Transverse colon (tissue), 4 donors: ENCODE data around the gene TRIM56. TPM values are rescaled to one million over a fixed set of nuclear protein-coding genes. Genes with fewer than 3 reads are reported as not detected.
A peak's percentile ranks its signal among the peaks of the same experiment; 100 is the strongest.
"Not testable (repeated sequence)": the region's sequence is repeated elsewhere in the genome, so short reads cannot be mapped to it uniquely, and the experiment has no call there.

Experiments used
- DNase-seq: peaks from one replicate; pipeline ENCODE4 v3.0.0-alpha.2; 2019
- H3K27ac ChIP-seq, 4 donors: fragments of 200-600 bp; sonication (generic); 2 replicates each; pipeline ENCODE4 v1.5.1; 2016 to 2018; ENCODE audit warnings: inconsistent platforms in 4 of 4
- H3K27me3 ChIP-seq: fragments of 200-600 bp; sonication (generic); 2 replicates; pipeline ENCODE4 v1.5.1; 2017; ENCODE audit warnings: inconsistent platforms
- H3K36me3 ChIP-seq, 4 donors: fragments of 200-600 bp; sonication (generic); 2 replicates each; pipeline ENCODE4 v1.5.1; 2017 to 2019; ENCODE audit warnings: inconsistent platforms in 4 of 4
- H3K4me1 ChIP-seq, 4 donors: fragments of 200-600 bp; sonication (generic); 2 replicates each; pipeline ENCODE4 v1.5.1; 2017 to 2020; ENCODE audit warnings: inconsistent platforms in 4 of 4
- H3K4me3 ChIP-seq, 4 donors: fragments of 200-600 bp; sonication (generic); 1 replicate in 1 of 4; 2 replicates in 3 of 4; pipeline versions ENCODE4 v1.5.1 to v1.6.1; 2017 to 2019; ENCODE audit warnings: inconsistent platforms in 4 of 4
- H3K9me3 ChIP-seq, 2 donors: fragments of 200-600 bp; sonication (generic); 2 replicates each; pipeline ENCODE4 v1.5.1; 2017 to 2019; ENCODE audit warnings: inconsistent platforms in 2 of 2
- EP300 ChIP-seq: sonication (generic); formaldehyde crosslinking; IDR thresholded peaks from one replicate; pipeline ENCODE4 v1.6.1; 2017; ENCODE audit warnings: antibody characterized with exemption, low read depth
- POLR2A ChIP-seq: fragments of 450-650 bp; IDR thresholded peaks from one replicate; pipeline ENCODE4 v1.6.1; 2016; ENCODE audit warnings: antibody characterized with exemption, mild to moderate bottlenecking, moderate library complexity
- POLR2AphosphoS5 ChIP-seq, 3 donors: sonication (generic); formaldehyde crosslinking; IDR thresholded peaks; one replicate each; pipeline ENCODE4 v1.6.1; 2016; ENCODE audit warnings: antibody characterized with exemption in 3 of 3
- WGBS, 2 donors: methylation state at CpG; one replicate each; pipeline ENCODE4 v1.1.5; 2018; ENCODE audit warnings: low coverage in 1 of 2; 5-methylcytosine and 5-hydroxymethylcytosine counted together
- in situ Hi-C, 4 donors: fragments of 200-750 bp; cut with MboI; loops; one replicate each; pipeline versions ENCODE4 v1.15.0 to v1.15.1; 2017; ENCODE audit warnings: low sequenced_read_pairs in 3 of 4, low pct_ligation_motif_present in 1 of 4, low pct_unique_long_range_greater_than_20kb in 1 of 4
- intact Hi-C: fragments of 100-400 bp; cut with DNase I; formaldehyde crosslinking; loops from one replicate; pipeline ENCODE4 v1.15.1; 2023; ENCODE audit warnings: low total_unique reads
- total RNA-seq, 4 donors: library from RNA; depleted of rRNA; stranded (reverse); fragments of >200 nt; gene quantifications; one replicate each; pipeline ENCODE4 v1.1.0, GENCODE V29; 2016
- TF ChIP-seq, protein P1 (sequence below), 5 experiments: fragments of 200-600 bp in 3 of 5; fragments of 450-650 bp in 2 of 5; sonication (generic) in 3 of 5; IDR thresholded peaks; 1 replicate in 2 of 5; 2 replicates in 3 of 5; pipeline ENCODE4 v1.5.1; 2016 to 2017; ENCODE audit warnings: antibody characterized with exemption in 5 of 5, inconsistent platforms in 3 of 5, mild to moderate bottlenecking in 2 of 5, moderate library complexity in 1 of 5

TRIM56 gene
- total RNA-seq, 4 donors from 2014 or later = 23.8 to 50.0 (median 35.1) TPM

GRCh38 chr7:101119876-101120275 lies 34.6 kb downstream of the TRIM56 start:
- intact Hi-C loops (no loop called here), in situ Hi-C loops (no loop called here)
- Histone ChIP-seq H3K36me3 (no peaks in the 10 kb centered on the region), H3K27ac (no peak overlapping the region), H3K4me3 (no peak overlapping the region), H3K9me3 (no peaks in the 10 kb centered on the region), H3K27me3 (no peaks in the 10 kb centered on the region), H3K4me1 (peaks cover 0 to 23% (median 8%) of the 10 kb centered on the region in 4 donors)
- WGBS, 2 donors = 70 to 74% methylated on average over 3 to 10 of the region's 10 CpGs
- TF ChIP-seq POLR2A (no peak), POLR2AphosphoS5 (IDR thresholded peaks at IDR 0.05) (no peak), EP300 (no peak)
- TF ChIP-seq, protein P1, sequence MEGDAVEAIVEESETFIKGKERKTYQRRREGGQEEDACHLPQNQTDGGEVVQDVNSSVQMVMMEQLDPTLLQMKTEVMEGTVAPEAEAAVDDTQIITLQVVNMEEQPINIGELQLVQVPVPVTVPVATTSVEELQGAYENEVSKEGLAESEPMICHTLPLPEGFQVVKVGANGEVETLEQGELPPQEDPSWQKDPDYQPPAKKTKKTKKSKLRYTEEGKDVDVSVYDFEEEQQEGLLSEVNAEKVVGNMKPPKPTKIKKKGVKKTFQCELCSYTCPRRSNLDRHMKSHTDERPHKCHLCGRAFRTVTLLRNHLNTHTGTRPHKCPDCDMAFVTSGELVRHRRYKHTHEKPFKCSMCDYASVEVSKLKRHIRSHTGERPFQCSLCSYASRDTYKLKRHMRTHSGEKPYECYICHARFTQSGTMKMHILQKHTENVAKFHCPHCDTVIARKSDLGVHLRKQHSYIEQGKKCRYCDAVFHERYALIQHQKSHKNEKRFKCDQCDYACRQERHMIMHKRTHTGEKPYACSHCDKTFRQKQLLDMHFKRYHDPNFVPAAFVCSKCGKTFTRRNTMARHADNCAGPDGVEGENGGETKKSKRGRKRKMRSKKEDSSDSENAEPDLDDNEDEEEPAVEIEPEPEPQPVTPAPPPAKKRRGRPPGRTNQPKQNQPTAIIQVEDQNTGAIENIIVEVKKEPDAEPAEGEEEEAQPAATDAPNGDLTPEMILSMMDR (IDR thresholded peaks at IDR 0.05) = no peak
- DNase-seq = no peak

DNA sequence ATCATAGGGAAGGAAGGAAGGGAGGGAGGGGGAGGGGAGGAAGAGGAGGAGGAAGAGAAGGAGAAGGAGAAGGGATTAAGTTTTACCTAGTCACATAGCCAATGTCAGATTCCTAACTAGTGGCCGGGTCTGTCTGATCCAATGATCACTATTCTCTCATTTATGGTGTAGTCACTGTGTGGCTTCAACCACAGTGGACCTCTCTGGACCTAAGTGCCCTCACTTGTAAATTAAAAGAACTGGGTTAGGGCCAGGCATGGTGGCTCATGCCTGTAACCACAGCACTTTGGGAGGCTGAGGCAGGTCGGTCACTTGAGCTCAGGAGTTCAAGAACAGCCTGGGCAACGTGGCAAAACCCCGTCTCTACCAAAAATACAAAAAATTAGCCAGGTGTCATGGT lies 35.0 kb downstream of the TRIM56 start:
- TF ChIP-seq POLR2AphosphoS5 (IDR thresholded peaks at IDR 0.05) (no peak), POLR2A (no peak), EP300 (no peak)
- TF ChIP-seq, protein P1 (IDR thresholded peaks at IDR 0.05) = no peak
- no peak overlapping the region for H3K4me3 ChIP-seq

GRCh38 chr7:101121631-101121990 lies 36.3 kb downstream of the TRIM56 start:
- H3K9me3 ChIP-seq, H3K27me3 ChIP-seq, intact Hi-C loops, H3K36me3 ChIP-seq, DNase-seq, in situ Hi-C loops: not testable (repeated sequence)
- Histone ChIP-seq H3K4me3 (peak overlapping the region in 1 of 4 donors; percentile 50), H3K27ac (peak overlapping the region; percentile 76 to 88 (median 86)), H3K4me1 (peaks cover 10 to 40% (median 19%) of the 10 kb centered on the region in 4 donors)
- 47 to 66% methylated on average over 3 to 9 of the region's 9 CpGs for WGBS, 2 donors

More for the DNA sequence above, 35.0 kb downstream of the TRIM56 start:
- DNase-seq = no peak
- Histone ChIP-seq H3K27ac (no peak overlapping the region), H3K9me3 (no peaks in the 10 kb centered on the region), H3K4me1 (peaks cover 0 to 27% (median 10%) of the 10 kb centered on the region in 4 donors), H3K36me3 (no peaks in the 10 kb centered on the region), H3K27me3 (no peaks in the 10 kb centered on the region)
- intact Hi-C loops = no loop called here
- 67 to 75% methylated on average over 1 to 4 of the region's 4 CpGs for WGBS, 2 donors
- in situ Hi-C loops = no loop called here

DNA sequence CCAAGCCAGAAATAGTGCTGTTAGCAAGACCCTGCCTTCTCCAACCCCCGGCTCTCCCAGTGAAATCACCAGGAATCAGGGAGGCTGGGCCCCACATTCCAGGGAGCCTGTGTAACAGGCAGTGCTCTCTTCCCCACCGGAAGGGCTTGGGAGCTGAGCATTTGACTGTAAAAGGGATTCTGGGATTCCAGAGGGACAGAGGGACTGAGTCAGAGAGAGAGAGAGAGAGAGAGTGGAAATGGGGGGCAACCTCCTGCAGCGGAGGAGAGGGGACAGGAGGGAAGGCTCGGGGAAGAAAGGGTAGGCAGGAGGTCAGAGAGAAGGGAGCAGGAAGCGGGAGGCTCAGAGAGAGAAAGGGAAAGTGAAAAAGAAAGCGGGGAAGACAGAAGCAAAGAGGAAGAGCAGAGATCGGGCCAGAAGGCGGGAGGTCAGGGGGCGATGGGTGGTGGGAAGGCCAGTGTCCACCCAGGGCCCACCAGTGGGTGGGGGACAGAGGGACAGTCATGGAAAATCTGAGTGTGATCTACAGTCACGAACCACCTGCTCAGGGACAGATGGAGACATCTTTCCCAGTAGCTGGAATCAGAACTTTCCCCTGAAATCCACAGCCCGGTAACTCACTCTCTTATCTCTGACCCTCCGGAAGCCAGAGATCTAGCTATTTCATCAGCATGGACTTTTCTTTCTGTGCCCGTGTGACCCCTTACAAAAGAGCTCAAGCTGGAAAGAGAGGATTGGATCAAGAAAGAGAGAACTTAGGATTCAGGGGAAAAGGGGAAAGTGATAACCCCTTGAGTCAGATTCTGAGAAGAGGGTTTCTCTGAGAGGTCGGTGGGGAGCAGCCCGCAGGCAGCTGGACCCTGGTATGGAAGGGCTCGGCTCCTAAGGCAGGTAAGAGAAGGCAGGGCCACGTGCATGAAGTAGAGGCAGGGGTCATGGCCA lies 37.0 kb downstream of the TRIM56 start:
- Histone ChIP-seq H3K27ac (peak overlapping the region; percentile 76 to 88 (median 86)), H3K36me3 (no peaks in the 10 kb centered on the region), H3K9me3 (no peaks in the 10 kb centered on the region), H3K4me3 (peak overlapping the region; percentile 13 to 50 (median 24)), H3K27me3 (peaks cover 2% of the 10 kb centered on the region), H3K4me1 (peaks cover 14 to 46% (median 23%) of the 10 kb centered on the region in 4 donors)
- intact Hi-C loops = no loop called here
- DNase-seq = peak; percentile 65
- in situ Hi-C loops = no loop called here
- 10 to 27% methylated on average over 4 to 17 of the region's 17 CpGs for WGBS, 2 donors
- peak; percentile 27 to 54 (median 29) for TF ChIP-seq POLR2AphosphoS5 (IDR thresholded peaks at IDR 0.05)
- TF ChIP-seq POLR2A = peak; percentile 35
- no peak for TF ChIP-seq EP300
- TF ChIP-seq, protein P1 (IDR thresholded peaks at IDR 0.05) = no peak
